ENCODE data around the gene SMARCB1. TPM values are rescaled to one million over a fixed set of nuclear protein-coding genes. Genes with fewer than 3 reads are reported as not detected.
A peak's percentile ranks its signal among the peaks of the same experiment; 100 is the strongest.

SMARCB1 gene
- total RNA-seq, 1 donor from 2014 or later, result 105 TPM

DNA sequence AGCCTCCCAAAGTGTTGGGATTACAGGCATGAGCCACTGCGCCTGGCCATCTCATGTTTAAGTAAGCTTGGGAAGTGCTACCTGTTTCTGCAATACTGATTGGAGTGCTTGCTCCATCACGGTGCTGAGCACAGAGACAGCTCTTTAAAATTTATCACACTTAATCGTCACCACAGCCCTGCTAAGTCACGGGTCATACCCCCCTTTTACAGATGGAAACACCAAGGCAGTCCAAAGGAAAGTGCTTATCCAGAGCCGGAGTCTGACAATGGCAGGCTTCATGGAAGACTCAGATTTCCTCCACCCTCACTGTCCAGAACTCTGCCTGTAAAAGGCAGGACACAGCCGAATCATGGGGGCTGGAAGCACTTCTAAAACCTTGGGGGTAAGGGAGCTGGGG lies 26.7 kb upstream of the SMARCB1 start:
- peaks cover 22% of the 10 kb centered on the region for H3K4me1 Mint-ChIP-seq (ENCODE audit: unreplicated experiment)
- TF ChIP-seq, protein P1, sequence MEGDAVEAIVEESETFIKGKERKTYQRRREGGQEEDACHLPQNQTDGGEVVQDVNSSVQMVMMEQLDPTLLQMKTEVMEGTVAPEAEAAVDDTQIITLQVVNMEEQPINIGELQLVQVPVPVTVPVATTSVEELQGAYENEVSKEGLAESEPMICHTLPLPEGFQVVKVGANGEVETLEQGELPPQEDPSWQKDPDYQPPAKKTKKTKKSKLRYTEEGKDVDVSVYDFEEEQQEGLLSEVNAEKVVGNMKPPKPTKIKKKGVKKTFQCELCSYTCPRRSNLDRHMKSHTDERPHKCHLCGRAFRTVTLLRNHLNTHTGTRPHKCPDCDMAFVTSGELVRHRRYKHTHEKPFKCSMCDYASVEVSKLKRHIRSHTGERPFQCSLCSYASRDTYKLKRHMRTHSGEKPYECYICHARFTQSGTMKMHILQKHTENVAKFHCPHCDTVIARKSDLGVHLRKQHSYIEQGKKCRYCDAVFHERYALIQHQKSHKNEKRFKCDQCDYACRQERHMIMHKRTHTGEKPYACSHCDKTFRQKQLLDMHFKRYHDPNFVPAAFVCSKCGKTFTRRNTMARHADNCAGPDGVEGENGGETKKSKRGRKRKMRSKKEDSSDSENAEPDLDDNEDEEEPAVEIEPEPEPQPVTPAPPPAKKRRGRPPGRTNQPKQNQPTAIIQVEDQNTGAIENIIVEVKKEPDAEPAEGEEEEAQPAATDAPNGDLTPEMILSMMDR (IDR thresholded peaks at IDR 0.05; ENCODE audit: unreplicated experiment), result no peak
- H3K4me3 Mint-ChIP-seq (ENCODE audit: unreplicated experiment), result peak overlapping the region; percentile 31
- no peaks in the 10 kb centered on the region for H3K36me3 Mint-ChIP-seq (ENCODE audit: low read depth, unreplicated experiment)
- no peak overlapping the region for H3K27ac Mint-ChIP-seq (ENCODE audit: unreplicated experiment)
- DNase-seq (ENCODE audit: low spot score), result no peak
- no peaks in the 10 kb centered on the region for H3K9me3 Mint-ChIP-seq (ENCODE audit: unreplicated experiment)
- peaks cover 6% of the 10 kb centered on the region for H3K27me3 Mint-ChIP-seq (ENCODE audit: unreplicated experiment)

DNA sequence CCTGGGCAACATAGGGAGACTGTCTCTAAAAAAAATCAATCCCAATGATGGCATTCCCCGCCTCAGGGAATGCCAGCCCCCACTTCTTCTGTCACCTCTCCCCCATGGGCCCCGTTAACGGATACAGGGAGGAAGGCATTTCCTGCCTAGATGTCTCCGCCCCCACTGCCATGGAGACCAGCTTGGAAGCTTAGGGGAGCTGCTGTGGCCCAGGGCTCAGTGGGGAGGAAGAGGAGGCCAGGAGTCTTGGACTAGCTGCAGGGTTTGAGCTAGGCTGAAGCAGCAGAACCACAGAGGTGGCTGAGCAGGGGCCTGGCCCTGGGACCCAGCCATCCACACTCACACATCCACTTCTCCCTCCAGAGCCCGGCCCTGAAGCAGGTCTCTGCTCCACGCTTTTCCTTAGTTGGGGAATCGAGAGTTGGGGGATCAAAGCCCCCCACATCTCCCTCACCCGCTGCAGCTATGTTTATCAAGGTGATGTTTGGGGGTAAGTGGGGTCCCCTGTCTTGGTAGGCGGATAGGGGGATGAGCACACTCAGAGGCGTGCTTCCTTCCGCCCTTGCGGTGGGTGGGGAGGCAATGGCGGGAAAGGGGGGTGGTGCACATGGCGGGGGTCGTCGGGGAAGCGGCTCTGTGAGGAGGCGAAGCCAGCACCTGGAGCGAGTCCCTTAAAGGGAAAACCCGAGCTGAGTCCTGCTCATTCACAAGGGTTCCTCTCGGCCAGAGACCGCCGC lies 23.8 kb upstream of the SMARCB1 start, which contains the start of gene C22orf15:
C22orf15 (plus strand) TSS at position 149 of the 737 bp plus-strand sequence; CDS start at position 466, 317 bp downstream.
- Mint-ChIP-seq H3K4me1 (ENCODE audit: unreplicated experiment) (peaks cover 22% of the 10 kb centered on the region), H3K27me3 (ENCODE audit: unreplicated experiment) (peaks cover 3% of the 10 kb centered on the region), H3K9me3 (ENCODE audit: unreplicated experiment) (no peaks in the 10 kb centered on the region), H3K4me3 (ENCODE audit: unreplicated experiment) (peak within 1 kb of the TSS; percentile 59), H3K27ac (ENCODE audit: unreplicated experiment) (peak within 1 kb of the TSS; percentile 89), H3K36me3 (ENCODE audit: low read depth, unreplicated experiment) (no peaks in the 10 kb centered on the region)
- TF ChIP-seq, protein P1 (IDR thresholded peaks at IDR 0.05; ENCODE audit: unreplicated experiment), result no peak
- DNase-seq (ENCODE audit: low spot score), result peak; percentile 57

DNA sequence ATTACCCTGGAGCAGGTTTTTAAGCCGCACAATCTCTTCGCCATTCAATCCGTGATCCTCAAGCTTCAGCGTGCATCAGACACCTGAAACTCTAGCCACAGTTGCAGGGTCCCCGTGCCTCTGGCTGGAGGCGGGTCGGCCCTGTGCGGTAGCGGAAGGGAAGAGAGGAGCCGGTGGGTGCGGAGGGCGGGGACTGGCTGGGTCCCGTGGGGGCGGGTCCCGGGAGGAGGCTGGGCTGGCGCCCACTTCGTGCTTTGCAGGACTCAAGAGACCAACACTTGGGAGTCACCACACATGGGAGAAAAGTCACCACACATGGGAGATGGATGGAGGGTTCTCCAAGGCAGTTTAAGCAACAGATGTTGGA lies 23.2 kb upstream of the SMARCB1 start:
- H3K4me3 Mint-ChIP-seq (ENCODE audit: unreplicated experiment), result no peak overlapping the region
- H3K4me1 Mint-ChIP-seq (ENCODE audit: unreplicated experiment), result peaks cover 22% of the 10 kb centered on the region
- peaks cover 3% of the 10 kb centered on the region for H3K27me3 Mint-ChIP-seq (ENCODE audit: unreplicated experiment)
- no peaks in the 10 kb centered on the region for H3K36me3 Mint-ChIP-seq (ENCODE audit: low read depth, unreplicated experiment)
- TF ChIP-seq, protein P1 (IDR thresholded peaks at IDR 0.05; ENCODE audit: unreplicated experiment), result no peak
- H3K27ac Mint-ChIP-seq (ENCODE audit: unreplicated experiment), result no peak overlapping the region
- peak; percentile 23 for DNase-seq (ENCODE audit: low spot score)
- no peaks in the 10 kb centered on the region for H3K9me3 Mint-ChIP-seq (ENCODE audit: unreplicated experiment)

DNA sequence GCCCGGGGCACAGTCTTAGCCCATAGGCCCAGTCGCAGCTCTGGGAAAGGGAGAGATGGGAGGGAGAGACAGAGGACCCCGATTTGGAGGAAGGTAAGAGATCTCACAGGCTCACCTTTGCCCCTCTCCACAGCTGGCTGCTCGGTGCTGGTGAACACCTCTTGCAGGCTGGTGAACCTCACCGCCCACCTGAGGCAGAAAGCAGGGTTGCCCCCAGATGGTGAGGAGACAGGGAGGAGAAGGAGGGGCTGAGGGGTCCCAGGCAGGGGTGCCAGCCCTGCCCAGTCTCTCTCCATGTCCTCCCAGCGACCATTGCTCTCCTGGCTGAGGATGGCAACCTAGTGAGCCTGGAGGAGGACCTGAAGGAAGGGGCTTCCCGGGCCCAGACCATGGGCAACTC lies 22.8 kb upstream of the SMARCB1 start:
- no peak for DNase-seq (ENCODE audit: low spot score)
- H3K27ac Mint-ChIP-seq (ENCODE audit: unreplicated experiment), result no peak overlapping the region
- no peak overlapping the region for H3K4me3 Mint-ChIP-seq (ENCODE audit: unreplicated experiment)
- H3K27me3 Mint-ChIP-seq (ENCODE audit: unreplicated experiment), result peaks cover 3% of the 10 kb centered on the region
- no peaks in the 10 kb centered on the region for H3K36me3 Mint-ChIP-seq (ENCODE audit: low read depth, unreplicated experiment)
- no peaks in the 10 kb centered on the region for H3K9me3 Mint-ChIP-seq (ENCODE audit: unreplicated experiment)
- H3K4me1 Mint-ChIP-seq (ENCODE audit: unreplicated experiment), result peaks cover 22% of the 10 kb centered on the region
- TF ChIP-seq, protein P1 (IDR thresholded peaks at IDR 0.05; ENCODE audit: unreplicated experiment), result no peak

Data from endothelial cell (in vitro differentiated cells).